Vagina (tissue), 2 donors: ENCODE data around the gene KCP. TPM values are rescaled to one million over a fixed set of nuclear protein-coding genes. Genes with fewer than 3 reads are reported as not detected.
"Not testable (repeated sequence)": the region's sequence is repeated elsewhere in the genome, so short reads cannot be mapped to it uniquely, and the experiment has no call there.

ENCODE experiments used
- DNase-seq, 2 donors: peaks; one replicate each; pipeline ENCODE4 v3.0.0-alpha.2; 2017; ENCODE audit errors: extremely low spot score in 2 of 2
- H3K27ac ChIP-seq: fragments of 200-600 bp; sonication (generic); one replicate; pipeline ENCODE4 v1.5.1; 2019
- H3K27me3 ChIP-seq: fragments of 200-600 bp; sonication (generic); one replicate; pipeline ENCODE4 v1.5.1; 2019
- H3K36me3 ChIP-seq, 2 donors: fragments of 200-600 bp; sonication (generic); one replicate each; pipeline ENCODE4 v1.5.1; 2017 to 2019
- H3K4me1 ChIP-seq: fragments of 200-600 bp; sonication (generic); one replicate; pipeline ENCODE4 v1.5.1; 2019
- H3K4me3 ChIP-seq, 2 donors: fragments of 200-600 bp; sonication (generic); 1 replicate in 1 of 2; 2 replicates in 1 of 2; pipeline ENCODE4 v1.5.1; 2016 to 2019
- H3K9me3 ChIP-seq: fragments of 200-600 bp; sonication (generic); one replicate; pipeline ENCODE4 v1.5.1; 2019
- CTCF ChIP-seq, 3 experiments: fragments of 450-650 bp in 2 of 3; fragments of 200-600 bp in 1 of 3; sonication (generic) in 1 of 3; IDR thresholded peaks; one replicate each; pipeline ENCODE4 v1.5.1; 2017 to 2019; ENCODE audit warnings: antibody characterized with exemption in 3 of 3, mild to moderate bottlenecking in 2 of 3, moderate library complexity in 2 of 3
- POLR2A ChIP-seq, 2 donors: fragments of 450-650 bp; IDR thresholded peaks; one replicate each; pipeline ENCODE4 v1.6.1; 2017; ENCODE audit warnings: antibody characterized with exemption in 2 of 2, mild to moderate bottlenecking in 2 of 2, moderate library complexity in 2 of 2
- POLR2AphosphoS5 ChIP-seq, 2 donors: sonication (generic); formaldehyde crosslinking; IDR thresholded peaks; one replicate each; pipeline ENCODE4 v1.9.0; 2017; ENCODE audit warnings: antibody characterized with exemption in 2 of 2, mild to moderate bottlenecking in 2 of 2, low read depth in 1 of 2; ENCODE audit not compliant: insufficient read depth in 1 of 2
- intact Hi-C: fragments of 100-400 bp; cut with DNase I; formaldehyde crosslinking; loops from one replicate; pipeline ENCODE4 v1.15.1; 2023
- total RNA-seq: library from RNA; depleted of rRNA; stranded (reverse); fragments of >200 nt; gene quantifications from one replicate; pipeline ENCODE4 v1.2.3, GENCODE V29; 2016

The KCP gene
- total RNA-seq, 1 donor from 2014 or later: 1.2 TPM

DNA sequence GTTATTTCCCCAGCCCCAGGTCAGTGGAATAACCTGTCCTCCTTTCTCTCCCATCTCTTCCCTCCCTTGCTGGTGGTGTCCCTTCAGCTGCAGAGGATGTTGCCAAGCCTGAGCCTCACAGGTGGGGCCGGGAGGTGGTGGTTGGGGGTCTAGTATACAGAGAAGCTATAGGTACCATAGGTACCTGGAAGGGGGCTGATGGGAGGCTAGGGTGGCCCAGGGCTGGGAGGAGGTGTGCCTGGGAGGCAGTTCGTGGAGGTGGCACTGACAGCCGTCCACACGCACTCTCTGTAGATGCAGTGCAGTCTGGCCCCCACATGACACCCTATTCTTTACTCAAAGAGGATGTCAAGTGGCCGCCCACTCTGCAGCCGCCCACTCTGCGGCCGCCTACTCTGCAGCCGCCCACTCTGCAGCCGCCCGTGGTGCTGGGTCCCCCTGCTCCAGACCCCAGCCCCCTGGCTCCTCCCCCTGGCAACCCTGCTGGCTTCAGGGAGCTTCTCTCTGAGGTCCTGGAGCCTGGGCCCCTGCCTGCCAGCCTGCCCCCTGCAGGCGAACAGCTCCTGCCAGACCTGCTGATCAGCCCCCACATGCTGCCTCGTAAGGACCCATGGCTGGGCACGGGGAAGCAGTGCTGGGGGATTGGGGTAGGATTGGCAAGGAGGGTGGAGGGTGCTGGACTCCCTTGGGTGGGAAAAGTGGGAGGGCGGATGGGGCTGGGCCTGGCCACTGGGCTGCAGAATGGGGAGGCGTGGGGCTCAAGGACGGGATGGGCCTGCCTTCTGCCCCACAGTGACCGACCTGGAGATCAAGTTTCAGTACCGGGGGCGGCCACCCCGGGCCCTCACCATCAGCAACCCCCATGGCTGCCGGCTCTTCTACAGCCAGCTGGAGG is 36.7 kb upstream of the KCP start:
- intact Hi-C loops: no loop called here
- no peaks in the 10 kb centered on the region for H3K9me3 ChIP-seq
- H3K4me3 ChIP-seq: no peak overlapping the region
- no peak overlapping the region for H3K27ac ChIP-seq
- DNase-seq: no peak
- TF ChIP-seq CTCF (IDR thresholded peaks at IDR 0.05) (no peak), POLR2AphosphoS5 (IDR thresholded peaks at IDR 0.05; ENCODE audit: insufficient read depth in 1 of 2, low read depth in 1 of 2) (no peak), POLR2A (IDR thresholded peaks at IDR 0.05) (no peak)
- H3K36me3 ChIP-seq: peaks cover 0 to 5% of the 10 kb centered on the region in 2 donors
- H3K27me3 ChIP-seq: no peaks in the 10 kb centered on the region
- H3K4me1 ChIP-seq: no peaks in the 10 kb centered on the region

GRCh38 chr7:128945668-128946366 is 35.3 kb upstream of the KCP start:
- Histone ChIP-seq H3K27me3 (no peaks in the 10 kb centered on the region), H3K27ac (no peak overlapping the region), H3K4me3 (no peak overlapping the region), H3K4me1 (no peaks in the 10 kb centered on the region), H3K9me3 (no peaks in the 10 kb centered on the region), H3K36me3 (no peaks in the 10 kb centered on the region)
- no peak for TF ChIP-seq POLR2A (IDR thresholded peaks at IDR 0.05)
- no peak for TF ChIP-seq POLR2AphosphoS5 (IDR thresholded peaks at IDR 0.05; ENCODE audit: insufficient read depth in 1 of 2, low read depth in 1 of 2)
- TF ChIP-seq CTCF (IDR thresholded peaks at IDR 0.05): no peak
- peak in 1 of 2 donors; percentile 79 for DNase-seq
- intact Hi-C loops: no loop called here

DNA sequence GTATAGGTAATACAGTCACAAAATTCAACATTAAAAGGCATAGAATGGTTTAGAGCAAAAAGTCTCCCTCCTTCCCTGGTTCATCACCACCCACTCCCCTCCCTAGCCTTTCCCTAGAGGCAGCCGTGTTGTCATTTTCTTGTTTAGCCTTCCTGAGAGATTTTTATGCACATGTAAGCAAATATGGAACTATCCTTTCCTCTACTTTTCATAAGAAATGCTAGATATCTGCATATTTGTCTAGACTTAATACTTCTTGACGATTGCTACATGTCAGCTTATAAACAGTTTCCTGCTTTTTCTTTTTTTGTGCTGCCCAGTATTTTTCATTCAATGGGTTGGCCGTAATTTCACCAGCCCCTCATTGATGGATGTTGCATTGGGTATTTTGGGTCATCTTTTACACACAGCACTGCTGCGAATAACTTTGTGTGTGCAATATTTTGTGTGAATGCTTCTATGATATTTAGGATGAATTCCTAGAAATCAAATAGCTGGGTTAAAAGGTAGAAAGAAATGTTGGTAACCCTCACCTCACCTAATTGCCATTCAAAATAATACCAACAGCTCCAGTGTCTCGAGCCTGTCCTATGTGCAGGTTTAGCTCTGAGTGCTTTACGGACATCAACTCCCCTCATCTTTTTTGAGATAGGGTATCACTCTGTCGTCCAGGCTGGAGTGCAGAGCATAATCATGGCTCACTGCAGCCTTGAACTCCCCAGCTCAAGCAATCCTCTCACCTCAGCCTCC is 34.2 kb upstream of the KCP start:
- Histone ChIP-seq H3K9me3 (no peaks in the 10 kb centered on the region), H3K4me1 (no peaks in the 10 kb centered on the region), H3K27me3 (no peaks in the 10 kb centered on the region), H3K4me3 (no peak overlapping the region), H3K36me3 (no peaks in the 10 kb centered on the region), H3K27ac (no peak overlapping the region)
- DNase-seq: no peak
- intact Hi-C loops: no loop called here
- TF ChIP-seq CTCF (IDR thresholded peaks at IDR 0.05): no peak
- no peak for TF ChIP-seq POLR2AphosphoS5 (IDR thresholded peaks at IDR 0.05; ENCODE audit: insufficient read depth in 1 of 2, low read depth in 1 of 2)
- no peak for TF ChIP-seq POLR2A (IDR thresholded peaks at IDR 0.05)

GRCh38 chr7:128943251-128943650 is 32.7 kb upstream of the KCP start:
- H3K27ac ChIP-seq, H3K9me3 ChIP-seq, DNase-seq, H3K4me3 ChIP-seq, H3K27me3 ChIP-seq, intact Hi-C loops, H3K36me3 ChIP-seq, H3K4me1 ChIP-seq: not testable (repeated sequence)

DNA sequence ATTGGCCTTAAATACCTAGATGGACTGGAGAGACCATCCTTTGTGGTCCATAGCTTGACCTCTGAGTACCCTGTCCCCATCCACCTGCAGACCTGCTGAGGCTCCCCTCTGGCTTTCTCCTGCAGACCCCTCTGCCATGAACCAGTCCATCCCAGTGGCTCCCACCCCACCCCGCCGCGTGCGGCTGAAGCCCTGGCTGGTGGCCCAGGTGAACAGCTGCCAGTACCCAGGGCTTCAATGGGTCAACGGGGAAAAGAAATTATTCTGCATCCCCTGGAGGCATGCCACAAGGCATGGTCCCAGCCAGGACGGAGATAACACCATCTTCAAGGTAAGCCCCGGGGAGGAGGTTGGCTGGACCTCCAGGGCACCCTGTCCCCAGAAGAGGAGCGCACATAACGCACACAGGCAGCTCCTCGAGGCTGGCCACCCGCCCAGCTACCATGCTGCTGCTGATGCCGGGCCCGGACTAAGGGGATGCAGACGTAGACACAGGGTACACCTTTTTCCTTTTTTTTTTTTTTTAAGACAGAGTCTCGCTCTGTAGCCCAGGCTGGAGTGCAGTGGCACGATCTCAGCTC is 31.5 kb upstream of the KCP start:
- H3K9me3 ChIP-seq: no peaks in the 10 kb centered on the region
- H3K4me3 ChIP-seq: no peak overlapping the region
- peaks cover 9% of the 10 kb centered on the region for H3K4me1 ChIP-seq
- H3K27ac ChIP-seq: no peak overlapping the region
- peak in 1 of 2 donors; percentile 80 for DNase-seq
- no peaks in the 10 kb centered on the region for H3K36me3 ChIP-seq
- intact Hi-C loops: no loop called here
- no peak for TF ChIP-seq CTCF (IDR thresholded peaks at IDR 0.05)
- no peak for TF ChIP-seq POLR2AphosphoS5 (IDR thresholded peaks at IDR 0.05; ENCODE audit: insufficient read depth in 1 of 2, low read depth in 1 of 2)
- no peak for TF ChIP-seq POLR2A (IDR thresholded peaks at IDR 0.05)
- no peaks in the 10 kb centered on the region for H3K27me3 ChIP-seq
